ENCODE measurements around the gene STARD13. TPM values are rescaled to one million over a fixed set of nuclear protein-coding genes. Genes with fewer than 3 reads are reported as not detected.

STARD13 gene
- total RNA-seq, 1 donor, result 28.2 TPM

- H3K4me2 ChIP-seq (ENCODE audit: insufficient read depth, low read length), result no peak overlapping the region
- H3K36me3 ChIP-seq (ENCODE audit: insufficient read depth, low read length), result peaks cover 22% of the 10 kb centered on the region
- H3K27me3 ChIP-seq (ENCODE audit: insufficient read depth, low read length), result no peaks in the 10 kb centered on the region
- no peaks in the 10 kb centered on the region for H3K9me3 ChIP-seq (ENCODE audit: low read depth, low read length)
- no peak overlapping the region for H2AFZ ChIP-seq (ENCODE audit: low read length)
- peaks cover 84% of the 10 kb centered on the region for H3K79me2 ChIP-seq (ENCODE audit: insufficient read depth, low read length)
- H3K27ac ChIP-seq (ENCODE audit: low read depth, low read length), result peak overlapping the region; percentile 53
- H3K4me3 ChIP-seq (ENCODE audit: insufficient read depth, low read length), result no peak overlapping the region
- peaks cover 33% of the 10 kb centered on the region for H3K4me1 ChIP-seq (ENCODE audit: insufficient read depth, low read length)
- H4K20me1 ChIP-seq (ENCODE audit: insufficient read depth, low read length), result no peaks in the 10 kb centered on the region
- peak; percentile 14 for DNase-seq (ENCODE audit: insufficient read length, low spot score, missing footprints)
- TF ChIP-seq, protein P1, sequence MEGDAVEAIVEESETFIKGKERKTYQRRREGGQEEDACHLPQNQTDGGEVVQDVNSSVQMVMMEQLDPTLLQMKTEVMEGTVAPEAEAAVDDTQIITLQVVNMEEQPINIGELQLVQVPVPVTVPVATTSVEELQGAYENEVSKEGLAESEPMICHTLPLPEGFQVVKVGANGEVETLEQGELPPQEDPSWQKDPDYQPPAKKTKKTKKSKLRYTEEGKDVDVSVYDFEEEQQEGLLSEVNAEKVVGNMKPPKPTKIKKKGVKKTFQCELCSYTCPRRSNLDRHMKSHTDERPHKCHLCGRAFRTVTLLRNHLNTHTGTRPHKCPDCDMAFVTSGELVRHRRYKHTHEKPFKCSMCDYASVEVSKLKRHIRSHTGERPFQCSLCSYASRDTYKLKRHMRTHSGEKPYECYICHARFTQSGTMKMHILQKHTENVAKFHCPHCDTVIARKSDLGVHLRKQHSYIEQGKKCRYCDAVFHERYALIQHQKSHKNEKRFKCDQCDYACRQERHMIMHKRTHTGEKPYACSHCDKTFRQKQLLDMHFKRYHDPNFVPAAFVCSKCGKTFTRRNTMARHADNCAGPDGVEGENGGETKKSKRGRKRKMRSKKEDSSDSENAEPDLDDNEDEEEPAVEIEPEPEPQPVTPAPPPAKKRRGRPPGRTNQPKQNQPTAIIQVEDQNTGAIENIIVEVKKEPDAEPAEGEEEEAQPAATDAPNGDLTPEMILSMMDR (IDR thresholded peaks at IDR 0.05; ENCODE audit: extremely low read depth, low read depth, low read length), result no peak
Measured at GRCh38 chr13:33174931-33175330, 110.6 kb downstream of the STARD13 start.

- Histone ChIP-seq H3K27ac (ENCODE audit: low read depth, low read length) (peak overlapping the region; percentile 48), H3K4me3 (ENCODE audit: insufficient read depth, low read length) (no peak overlapping the region), H3K27me3 (ENCODE audit: insufficient read depth, low read length) (no peaks in the 10 kb centered on the region), H3K36me3 (ENCODE audit: insufficient read depth, low read length) (peaks cover 18% of the 10 kb centered on the region), H4K20me1 (ENCODE audit: insufficient read depth, low read length) (no peaks in the 10 kb centered on the region), H3K79me2 (ENCODE audit: insufficient read depth, low read length) (peaks cover 80% of the 10 kb centered on the region), H3K9me3 (ENCODE audit: low read depth, low read length) (no peaks in the 10 kb centered on the region), H3K4me2 (ENCODE audit: insufficient read depth, low read length) (no peak overlapping the region), H3K4me1 (ENCODE audit: insufficient read depth, low read length) (peaks cover 37% of the 10 kb centered on the region), H2AFZ (ENCODE audit: low read length) (no peak overlapping the region)
- no peak for DNase-seq (ENCODE audit: insufficient read length, low spot score, missing footprints)
- TF ChIP-seq, protein P1 (IDR thresholded peaks at IDR 0.05; ENCODE audit: extremely low read depth, low read depth, low read length), result no peak
Measured at GRCh38 chr13:33174491-33174890, 111.1 kb downstream of the STARD13 start.

GRCh38 chr13:33172911-33173310 lies 112.6 kb downstream of the STARD13 start:
- Histone ChIP-seq H3K4me2 (ENCODE audit: insufficient read depth, low read length) (no peak overlapping the region), H3K36me3 (ENCODE audit: insufficient read depth, low read length) (peaks cover 11% of the 10 kb centered on the region), H3K27me3 (ENCODE audit: insufficient read depth, low read length) (no peaks in the 10 kb centered on the region), H3K4me3 (ENCODE audit: insufficient read depth, low read length) (no peak overlapping the region), H3K9me3 (ENCODE audit: low read depth, low read length) (no peaks in the 10 kb centered on the region), H3K27ac (ENCODE audit: low read depth, low read length) (peak overlapping the region; percentile 15), H2AFZ (ENCODE audit: low read length) (no peak overlapping the region), H4K20me1 (ENCODE audit: insufficient read depth, low read length) (no peaks in the 10 kb centered on the region), H3K4me1 (ENCODE audit: insufficient read depth, low read length) (peaks cover 53% of the 10 kb centered on the region), H3K79me2 (ENCODE audit: insufficient read depth, low read length) (peaks cover 77% of the 10 kb centered on the region)
- TF ChIP-seq, protein P1 (IDR thresholded peaks at IDR 0.05; ENCODE audit: extremely low read depth, low read depth, low read length), result no peak
- no peak for DNase-seq (ENCODE audit: insufficient read length, low spot score, missing footprints)

DNA sequence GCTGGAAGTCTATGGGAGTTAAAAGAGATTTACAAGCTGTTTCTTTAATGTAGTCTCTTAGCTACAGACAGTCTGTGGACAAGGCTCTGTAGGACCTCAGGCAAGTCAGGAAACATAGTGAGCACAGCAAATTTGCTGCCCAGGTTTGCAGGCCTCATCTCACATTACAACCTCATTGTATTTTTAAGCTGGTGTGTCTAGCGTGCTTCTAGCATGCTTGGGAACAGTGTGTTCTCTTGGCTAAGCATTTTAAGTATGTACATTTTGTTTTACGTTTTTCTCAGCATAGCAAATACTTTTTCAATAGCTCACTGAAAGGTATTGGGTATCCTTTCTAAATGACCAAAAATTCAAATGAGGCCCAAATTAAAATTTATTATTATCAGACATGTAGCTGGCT lies 113.2 kb downstream of the STARD13 start:
- H3K4me3 ChIP-seq (ENCODE audit: insufficient read depth, low read length), result no peak overlapping the region
- H3K4me2 ChIP-seq (ENCODE audit: insufficient read depth, low read length), result no peak overlapping the region
- H3K4me1 ChIP-seq (ENCODE audit: insufficient read depth, low read length), result peaks cover 55% of the 10 kb centered on the region
- no peaks in the 10 kb centered on the region for H4K20me1 ChIP-seq (ENCODE audit: insufficient read depth, low read length)
- no peaks in the 10 kb centered on the region for H3K9me3 ChIP-seq (ENCODE audit: low read depth, low read length)
- no peak overlapping the region for H2AFZ ChIP-seq (ENCODE audit: low read length)
- peaks cover 13% of the 10 kb centered on the region for H3K36me3 ChIP-seq (ENCODE audit: insufficient read depth, low read length)
- peak overlapping the region; percentile 34 for H3K27ac ChIP-seq (ENCODE audit: low read depth, low read length)
- H3K79me2 ChIP-seq (ENCODE audit: insufficient read depth, low read length), result peaks cover 78% of the 10 kb centered on the region
- no peaks in the 10 kb centered on the region for H3K27me3 ChIP-seq (ENCODE audit: insufficient read depth, low read length)
- no peak for DNase-seq (ENCODE audit: insufficient read length, low spot score, missing footprints)
- TF ChIP-seq, protein P1 (IDR thresholded peaks at IDR 0.05; ENCODE audit: extremely low read depth, low read depth, low read length), result no peak
